Astrocyte of the spinal cord (primary cell): ENCODE data around the gene NDST1.
A peak's percentile ranks its signal among the peaks of the same experiment; 100 is the strongest.

Experiments
- DNase-seq: peaks from one replicate; pipeline ENCODE4 v3.0.0; 2011; ENCODE audit warnings: low read depth, low spot score
- H3K4me3 ChIP-seq: 2 replicates; pipeline ENCODE4 v1.5.1; 2011; ENCODE audit warnings: low read depth, mild to moderate bottlenecking, low read length, moderate library complexity
- in situ Hi-C: cut with HindIII; loops from 2 replicates; pipeline ENCODE4 v1.10.0; 2017; ENCODE audit warnings: low sequenced_read_pairs
- TF ChIP-seq, protein P1 (sequence below): IDR thresholded peaks from 2 replicates; pipeline ENCODE4 v1.5.1; 2012; ENCODE audit warnings: low read depth, mild to moderate bottlenecking, low read length, inconsistent platforms

Gene NDST1

GRCh38 chr5:150603491-150603890 lies 95.6 kb downstream of the NDST1 start:
- DNase-seq = no peak
- TF ChIP-seq, protein P1, sequence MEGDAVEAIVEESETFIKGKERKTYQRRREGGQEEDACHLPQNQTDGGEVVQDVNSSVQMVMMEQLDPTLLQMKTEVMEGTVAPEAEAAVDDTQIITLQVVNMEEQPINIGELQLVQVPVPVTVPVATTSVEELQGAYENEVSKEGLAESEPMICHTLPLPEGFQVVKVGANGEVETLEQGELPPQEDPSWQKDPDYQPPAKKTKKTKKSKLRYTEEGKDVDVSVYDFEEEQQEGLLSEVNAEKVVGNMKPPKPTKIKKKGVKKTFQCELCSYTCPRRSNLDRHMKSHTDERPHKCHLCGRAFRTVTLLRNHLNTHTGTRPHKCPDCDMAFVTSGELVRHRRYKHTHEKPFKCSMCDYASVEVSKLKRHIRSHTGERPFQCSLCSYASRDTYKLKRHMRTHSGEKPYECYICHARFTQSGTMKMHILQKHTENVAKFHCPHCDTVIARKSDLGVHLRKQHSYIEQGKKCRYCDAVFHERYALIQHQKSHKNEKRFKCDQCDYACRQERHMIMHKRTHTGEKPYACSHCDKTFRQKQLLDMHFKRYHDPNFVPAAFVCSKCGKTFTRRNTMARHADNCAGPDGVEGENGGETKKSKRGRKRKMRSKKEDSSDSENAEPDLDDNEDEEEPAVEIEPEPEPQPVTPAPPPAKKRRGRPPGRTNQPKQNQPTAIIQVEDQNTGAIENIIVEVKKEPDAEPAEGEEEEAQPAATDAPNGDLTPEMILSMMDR = no peak
- in situ Hi-C loops = no loop called here
- no peak overlapping the region for H3K4me3 ChIP-seq

GRCh38 chr5:150604010-150604409 lies 96.1 kb downstream of the NDST1 start:
- in situ Hi-C loops = no loop called here
- TF ChIP-seq, protein P1 = no peak
- no peak overlapping the region for H3K4me3 ChIP-seq
- DNase-seq = no peak

GRCh38 chr5:150604894-150605440 lies 97.0 kb downstream of the NDST1 start:
- H3K4me3 ChIP-seq = no peak overlapping the region
- TF ChIP-seq, protein P1 = no peak
- in situ Hi-C loops = no loop called here
- no peak for DNase-seq

DNA sequence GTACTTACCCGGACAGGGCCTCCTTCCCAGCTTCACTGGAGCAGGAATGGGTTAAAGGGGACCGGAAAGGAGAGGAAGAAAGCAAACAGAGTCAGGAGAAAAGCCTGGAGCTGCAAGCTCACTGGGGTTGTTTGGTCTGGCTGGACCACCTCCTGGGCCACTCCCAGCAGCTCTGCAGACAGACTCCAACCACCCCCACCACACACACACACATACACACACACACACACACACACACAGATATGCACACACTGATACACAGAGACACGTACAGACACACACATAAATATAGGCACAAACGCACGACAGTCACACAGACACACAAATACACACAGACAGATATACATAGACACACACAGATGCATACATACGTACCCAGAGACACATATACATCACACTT lies 97.6 kb downstream of the NDST1 start:
- H3K4me3 ChIP-seq = no peak overlapping the region
- in situ Hi-C loops = no loop called here
- TF ChIP-seq, protein P1 = no peak
- peak; percentile 54 for DNase-seq

- in situ Hi-C loops = no loop called here
- H3K4me3 ChIP-seq = no peak overlapping the region
- no peak for DNase-seq
- TF ChIP-seq, protein P1 = no peak
Measured at GRCh38 chr5:150606476-150606875, 98.5 kb downstream of the NDST1 start.

GRCh38 chr5:150607105-150607504 lies 99.2 kb downstream of the NDST1 start:
- TF ChIP-seq, protein P1 = no peak
- in situ Hi-C loops = no loop called here
- no peak for DNase-seq
- H3K4me3 ChIP-seq = no peak overlapping the region
